A549 treated with Mapracorat at 1 μM for 4 hours (cell line): ENCODE data around the gene FXYD1. TPM values are rescaled to one million over a fixed set of nuclear protein-coding genes. Genes with fewer than 3 reads are reported as not detected.

Experiments
- total RNA-seq: library from RNA; stranded (reverse); fragments of 200-300 nt; extraction: Qiagen RNA extraction; gene quantifications from 5 replicates; pipeline ENCODE4 v1.2.3, GENCODE V29; 2022

FXYD1 gene
- total RNA-seq = 0.39 to 0.65 TPM (median 0.45 TPM) in 4 of 5 replicates, not detected in the other

GRCh38 chr19:35138305-35138892 is at the start of gene FXYD1:
FXYD1 (plus strand) TSS chr19:35138824; CDS start chr19:35140080, 1,256 bp downstream.

GRCh38 chr19:35115177-35115951 is 23.3 kb upstream of the FXYD1 start, which contains the start of gene FXYD3:
FXYD3 (plus strand) TSS chr19:35115823; CDS start chr19:35119377, 3,554 bp downstream.

GRCh38 chr19:35134601-35135242 is 3.9 kb upstream of the FXYD1 start, which contains the start of gene LGI4:
LGI4 (minus strand) TSS chr19:35135059; CDS start chr19:35134680, 379 bp downstream.

GRCh38 chr19:35143231-35143715 is 4.6 kb downstream of the FXYD1 start, which contains the start of gene FXYD7:
FXYD7 (plus strand) TSS chr19:35143255; CDS start chr19:35143334, 79 bp downstream.

GRCh38 chr19:35154525-35155406 is 16.1 kb downstream of the FXYD1 start, which contains the start of gene FXYD5:
FXYD5 (plus strand) TSS chr19:35154735; CDS start chr19:35155551, 816 bp downstream.

Other genes with a start within 250 kb of the FXYD1 start
- 4.1 to 6.4 TPM (median 5.0 TPM) in 5 replicates for gene ZNF30, start 211.9 kb upstream of the FXYD1 start, total RNA-seq
- gene ZNF792, start 174.6 kb upstream of the FXYD1 start, total RNA-seq = 1.4 to 2.0 TPM (median 1.8 TPM) in 5 replicates
- 139 to 157 TPM (median 147 TPM) in 5 replicates for gene GRAMD1A, start 138.5 kb upstream of the FXYD1 start, total RNA-seq
- 12.5 to 22.6 TPM (median 19.5 TPM) in 5 replicates for gene SCN1B, start 108.4 kb upstream of the FXYD1 start, total RNA-seq
- 0.09 to 0.37 TPM (median 0.10 TPM) in 3 of 5 replicates, not detected in the others for gene HPN, start 97.1 kb upstream of the FXYD1 start, total RNA-seq
- 0.26 to 0.58 TPM (median 0.36 TPM) in 5 replicates for gene FXYD3, start 23.0 kb upstream of the FXYD1 start, total RNA-seq
- 0.08 to 0.30 TPM (median 0.17 TPM) in 5 replicates for gene LGI4, start 3.8 kb upstream of the FXYD1 start, total RNA-seq
- gene FXYD7, start 4.4 kb downstream of the FXYD1 start, total RNA-seq = 0.28 to 0.65 TPM (median 0.36 TPM) in 3 of 5 replicates, not detected in the others
- 196 to 227 TPM (median 204 TPM) in 5 replicates for gene FXYD5, start 15.9 kb downstream of the FXYD1 start, total RNA-seq
- gene FAM187B, start 89.9 kb downstream of the FXYD1 start, total RNA-seq = not detected in 5 replicates
- gene LSR, start 110.2 kb downstream of the FXYD1 start, total RNA-seq = 7.5 to 13.2 TPM (median 10.2 TPM) in 5 replicates
- 129 to 167 TPM (median 147 TPM) in 5 replicates for gene USF2, start 130.1 kb downstream of the FXYD1 start, total RNA-seq
- 0.34 TPM in 1 of 5 replicates, not detected in the others for gene HAMP, start 143.7 kb downstream of the FXYD1 start, total RNA-seq
- gene MAG, start 153.3 kb downstream of the FXYD1 start, total RNA-seq = not detected in 5 replicates
- 0.85 to 1.8 TPM (median 0.98 TPM) in 5 replicates for gene CD22, start 190.4 kb downstream of the FXYD1 start, total RNA-seq
- gene FFAR1, start 209.1 kb downstream of the FXYD1 start, total RNA-seq = not detected in 5 replicates
- gene FFAR3, start 219.6 kb downstream of the FXYD1 start, total RNA-seq = 0.09 TPM in 1 of 5 replicates, not detected in the others
- gene GPR42, start 232.2 kb downstream of the FXYD1 start, total RNA-seq = not detected in 5 replicates